Psoas muscle (tissue), 8 donors: ENCODE measurements around the gene RTBDN. TPM values are rescaled to one million over a fixed set of nuclear protein-coding genes. Genes with fewer than 3 reads are reported as not detected.
A peak's percentile ranks its signal among the peaks of the same experiment; 100 is the strongest.

Experiments used
- ATAC-seq, 4 donors: fragments of 200-7000 bp; cut with Tn5 transposase; one replicate each; pipeline ENCODE4 v1.9.1; 2020; ENCODE audit warnings: moderate library complexity in 3 of 4, mild to moderate bottlenecking in 2 of 4
- DNase-seq, 2 donors: peaks; one replicate each; pipeline ENCODE4 v3.0.0-alpha.2; 2020
- H3K27ac ChIP-seq: fragments of 200-600 bp; one replicate; pipeline ENCODE4 v1.8.0; 2022
- H3K27me3 ChIP-seq, 3 donors: fragments of 200-600 bp in 1 of 3; one replicate each; pipeline versions ENCODE4 v1.6.1 to v1.8.0; 2013 to 2022; ENCODE audit warnings: low read length in 2 of 3, mild to moderate bottlenecking in 2 of 3, moderate library complexity in 1 of 3; ENCODE audit not compliant: insufficient read depth in 3 of 3
- H3K36me3 ChIP-seq, 2 donors: fragments of 200-600 bp in 1 of 2; one replicate each; pipeline versions ENCODE4 v1.6.1 to v1.8.0; 2013 to 2022; ENCODE audit warnings: low read depth in 1 of 2, mild to moderate bottlenecking in 1 of 2, moderate library complexity in 1 of 2; ENCODE audit not compliant: insufficient read depth in 1 of 2
- H3K4me1 ChIP-seq: fragments of 200-600 bp; one replicate; pipeline ENCODE4 v1.8.0; 2022
- H3K4me3 ChIP-seq: fragments of 200-600 bp; one replicate; pipeline ENCODE4 v1.8.0; 2022; ENCODE audit warnings: mild to moderate bottlenecking
- H3K9me3 ChIP-seq: fragments of 200-600 bp; one replicate; pipeline ENCODE4 v1.8.0; 2022
- WGBS, 3 donors: extraction: QIAGEN DNeasy Blood & Tissue Kit; methylation state at CpG; one replicate each; pipeline versions ENCODE4 v1.1.6 to v1.1.7; 2013; 5-methylcytosine and 5-hydroxymethylcytosine counted together
- intact Hi-C, 2 donors: fragments of 100-400 bp; cut with DNase I; formaldehyde crosslinking; loops; one replicate each; pipeline versions ENCODE4 v1.11.0 to v1.14.2; 2022
- long read RNA-seq, 2 donors: library from polyadenylated mRNA; unstranded; transcript quantifications; one replicate each; pipeline ENCODE4 v2.0.0, GENCODE V29; 2021
- polyA plus RNA-seq, 3 donors: library from polyadenylated mRNA; stranded (reverse); fragments of 200-250 nt; gene quantifications; one replicate each; pipeline ENCODE4 v1.2.3, GENCODE V29; 2013
- total RNA-seq, 4 donors: library from RNA; stranded (reverse); fragmentation: NEBNext Ultra II Directional in 2 of 4; extraction: Animal tissue kit (Norgen Biotek cat#: 25700) in 2 of 4; gene quantifications; one replicate each; pipeline versions ENCODE4 v1.2.1 to v1.2.4, GENCODE V29; 2021 to 2023
- TF ChIP-seq, protein P1 (sequence below): fragments of 200-600 bp; IDR thresholded peaks from one replicate; pipeline ENCODE4 v1.8.0; 2022; ENCODE audit warnings: antibody characterized with exemption
- donor health status: healthy with polysubstance abuse.
- donor health status: DM: no; HTN: no; CAD: no; lungs with moderate emphysema.
- donor health status: Bipolar disorder and iron deficiency.
- donor health status: healthy.
- donor health status: DM: yes; HTN: yes; CAD: no.
- donor health status: DM: no; HTN: no; CAD: no.
- donor health status: DM: no; HTN: no; CAD: no.
- donor health status: DM: yes; HTN: yes; CAD: no.

The RTBDN gene
- total RNA-seq (not detected), polyA plus RNA-seq (under 1 TPM in 1 of 3 donors, not detected in 2; 0.05 TPM)
- long read RNA-seq, donor 1 = 0 reads
- long read RNA-seq, donor 2 = 0 reads

DNA sequence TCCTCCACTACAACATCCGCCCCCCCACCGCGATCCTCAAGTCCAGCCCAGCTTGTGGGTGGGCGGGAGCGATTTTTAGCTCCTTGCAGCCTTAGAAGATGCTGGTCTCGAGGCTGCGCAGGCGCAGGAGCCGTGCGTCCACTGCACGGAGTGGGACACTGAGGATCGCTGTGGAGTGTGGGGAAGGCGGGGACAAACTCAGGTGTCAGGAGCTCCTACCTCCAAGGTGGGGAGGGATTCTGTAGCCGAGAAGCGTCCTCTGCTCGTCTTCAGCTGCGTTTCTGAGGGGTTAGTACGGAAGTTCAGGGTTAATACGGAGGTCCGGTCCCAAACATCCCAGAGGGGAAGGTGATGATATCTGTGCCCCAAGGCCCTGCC, at the start of gene RTBDN:
Gene RTBDN (minus strand): TSS at position 14 of the 378 bp plus-strand sequence. CDS start 4,600 bp downstream, outside the sequence.
- Histone ChIP-seq H3K36me3 (no peaks in the 10 kb centered on the region), H3K4me1 (no peaks in the 10 kb centered on the region), H3K9me3 (no peaks in the 10 kb centered on the region), H3K27ac (no peak within 1 kb of the TSS), H3K4me3 (peak within 1 kb of the TSS; percentile 56), H3K27me3 (peaks cover 0 to 95% (median 56%) of the 10 kb centered on the region in 3 donors)
- ATAC-seq (no peak), DNase-seq (peak in 1 of 2 donors; percentile 12)
- intact Hi-C loops = no loop called here
- WGBS, 3 donors = 5 to 6% (median 6%) methylated on average over 20 of the region's 20 CpGs
- TF ChIP-seq, protein P1, sequence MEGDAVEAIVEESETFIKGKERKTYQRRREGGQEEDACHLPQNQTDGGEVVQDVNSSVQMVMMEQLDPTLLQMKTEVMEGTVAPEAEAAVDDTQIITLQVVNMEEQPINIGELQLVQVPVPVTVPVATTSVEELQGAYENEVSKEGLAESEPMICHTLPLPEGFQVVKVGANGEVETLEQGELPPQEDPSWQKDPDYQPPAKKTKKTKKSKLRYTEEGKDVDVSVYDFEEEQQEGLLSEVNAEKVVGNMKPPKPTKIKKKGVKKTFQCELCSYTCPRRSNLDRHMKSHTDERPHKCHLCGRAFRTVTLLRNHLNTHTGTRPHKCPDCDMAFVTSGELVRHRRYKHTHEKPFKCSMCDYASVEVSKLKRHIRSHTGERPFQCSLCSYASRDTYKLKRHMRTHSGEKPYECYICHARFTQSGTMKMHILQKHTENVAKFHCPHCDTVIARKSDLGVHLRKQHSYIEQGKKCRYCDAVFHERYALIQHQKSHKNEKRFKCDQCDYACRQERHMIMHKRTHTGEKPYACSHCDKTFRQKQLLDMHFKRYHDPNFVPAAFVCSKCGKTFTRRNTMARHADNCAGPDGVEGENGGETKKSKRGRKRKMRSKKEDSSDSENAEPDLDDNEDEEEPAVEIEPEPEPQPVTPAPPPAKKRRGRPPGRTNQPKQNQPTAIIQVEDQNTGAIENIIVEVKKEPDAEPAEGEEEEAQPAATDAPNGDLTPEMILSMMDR = no peak

- peak overlapping the region; percentile 65 for H3K27ac ChIP-seq
- ATAC-seq = no peak
- peaks cover 0 to 10% (median 2%) of the 10 kb centered on the region in 3 donors for H3K27me3 ChIP-seq
- H3K4me1 ChIP-seq = peaks cover 15% of the 10 kb centered on the region
- no peak for DNase-seq
- no peaks in the 10 kb centered on the region for H3K9me3 ChIP-seq
- H3K4me3 ChIP-seq = no peak overlapping the region
- 70 to 82% (median 77%) methylated on average over 3 of the region's 3 CpGs for WGBS, 3 donors
- intact Hi-C loops = no loop called here
- TF ChIP-seq, protein P1 = no peak
- peaks cover 3 to 11% of the 10 kb centered on the region in 2 donors for H3K36me3 ChIP-seq
These were observed 48.2 kb upstream of the RTBDN start for GRCh38 chr19:12882589-12882988.

DNA sequence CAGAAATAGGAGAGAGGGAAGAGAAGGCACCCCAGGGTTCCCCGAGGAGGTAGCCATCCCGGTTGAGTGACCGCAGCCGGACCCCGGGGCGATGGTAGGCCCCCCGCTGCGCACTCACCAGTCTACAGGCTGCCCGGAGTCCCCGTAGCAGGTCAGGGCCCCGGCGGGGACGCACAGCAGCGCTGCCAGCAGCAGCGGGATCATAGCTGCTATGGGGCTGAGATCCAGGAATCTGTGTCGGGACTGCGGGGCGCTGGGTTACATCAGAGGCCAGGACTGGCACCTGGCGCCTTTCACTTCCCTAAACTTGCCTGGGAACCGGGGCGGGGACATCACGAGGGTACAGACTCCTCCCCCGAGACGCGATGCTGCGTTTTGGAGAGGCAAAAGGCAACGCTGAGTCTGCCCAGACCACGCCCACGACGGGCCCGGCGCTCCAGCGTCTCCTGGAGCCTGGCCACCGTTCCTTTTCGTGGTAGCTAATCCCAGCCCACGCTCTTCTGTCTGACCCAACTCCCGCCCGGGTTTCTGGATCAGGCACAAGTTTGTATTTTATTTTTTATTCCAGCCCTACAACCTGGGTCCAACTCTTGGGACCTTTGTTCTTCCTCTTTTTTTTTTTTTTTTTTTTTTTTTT, 46.9 kb upstream of the RTBDN start, which contains the start of gene DNASE2:
Gene DNASE2 (minus strand): TSS at position 278 of the 637 bp plus-strand sequence. CDS start 74 bp downstream, at position 204.
- intact Hi-C loops = no loop called here
- H3K4me1 ChIP-seq = peaks cover 15% of the 10 kb centered on the region

DNA sequence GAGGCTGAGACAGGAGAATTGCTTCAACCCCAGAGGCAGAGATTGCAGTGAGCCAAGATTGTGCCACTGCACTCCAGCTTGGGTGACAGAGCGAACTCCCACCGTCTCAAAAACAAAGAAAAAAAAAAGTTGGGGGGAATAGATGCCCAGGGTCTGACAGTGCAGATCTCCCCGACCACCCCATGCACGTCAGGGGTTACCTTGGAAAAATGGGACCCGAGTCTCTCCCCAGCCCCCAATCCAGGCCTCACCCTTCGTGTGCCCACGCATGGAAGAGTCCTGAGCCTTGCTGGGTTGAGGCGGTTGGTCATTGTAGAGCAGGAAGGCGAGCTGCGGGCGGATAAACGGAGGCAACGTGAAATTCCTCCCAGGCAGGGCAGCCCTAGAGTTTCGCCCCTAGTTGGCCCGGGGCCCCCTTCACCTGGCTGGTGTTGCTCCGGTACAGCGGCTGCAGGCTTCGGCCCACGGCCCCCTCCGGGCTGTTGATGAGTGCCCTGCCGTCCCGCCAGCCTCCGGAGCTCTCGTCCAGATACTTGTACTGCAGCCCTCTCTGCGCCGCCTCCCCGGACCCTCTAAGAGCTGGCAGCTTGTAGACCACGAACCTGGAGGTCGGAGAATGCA, 46.3 kb upstream of the RTBDN start:
- ATAC-seq (peak; percentile 22 to 57 (median 32)), DNase-seq (peak in 1 of 2 donors; percentile 39)
- no peaks in the 10 kb centered on the region for H3K9me3 ChIP-seq
- intact Hi-C loops = no loop called here
- WGBS, 3 donors = 12 to 17% (median 16%) methylated on average over 29 of the region's 29 CpGs
- peaks cover 15% of the 10 kb centered on the region for H3K4me1 ChIP-seq
- peak overlapping the region; percentile 86 for H3K27ac ChIP-seq
- TF ChIP-seq, protein P1 = no peak
- peak overlapping the region; percentile 79 for H3K4me3 ChIP-seq
- H3K36me3 ChIP-seq = peaks cover 3 to 31% of the 10 kb centered on the region in 2 donors
- H3K27me3 ChIP-seq = peaks cover 0 to 10% (median 2%) of the 10 kb centered on the region in 3 donors

More for the DNA sequence above, 46.9 kb upstream of the RTBDN start, which contains the start of gene DNASE2:
- Histone ChIP-seq H3K27ac (peak within 1 kb of the TSS; percentile 86), H3K27me3 (peaks cover 0 to 10% (median 2%) of the 10 kb centered on the region in 3 donors), H3K36me3 (peaks cover 3 to 24% of the 10 kb centered on the region in 2 donors), H3K9me3 (no peaks in the 10 kb centered on the region), H3K4me3 (peak within 1 kb of the TSS; percentile 79)
- 0% methylated on average over 35 to 38 of the region's 38 CpGs for WGBS, 3 donors
- ATAC-seq (peak; percentile 93 to 97 (median 94)), DNase-seq (peak; percentile 96 to 97)
- TF ChIP-seq, protein P1 = no peak
